B cell (primary cell): ENCODE results near the gene OVCH1. TPM values are rescaled to one million over a fixed set of nuclear protein-coding genes. Genes with fewer than 3 reads are reported as not detected.

Source experiments
- ATAC-seq: fragments of 200-7000 bp; cut with Tn5 transposase; one replicate; pipeline ENCODE4 v1.10.0; 2021; ENCODE audit warnings: low read depth, mild to moderate bottlenecking, moderate number of reproducible peaks, moderate library complexity
- CTCF ChIA-PET: fragments of 350-600 bp; sonication (Branson Sonifier 250); formaldehyde crosslinking; loops from one replicate; lab custom pipeline; 2021; ENCODE audit warnings: antibody characterized with exemption, inconsistent platforms; lab: Charles Lee
- POLR2A ChIA-PET: fragments of 350-600 bp; sonication (Branson Sonifier 250); formaldehyde crosslinking; loops from one replicate; lab custom pipeline; 2021; ENCODE audit warnings: antibody characterized with exemption; lab: Charles Lee
- DNase-seq: peaks from one replicate; pipeline ENCODE4 v3.0.0; 2013
- H2AFZ ChIP-seq: 2 replicates; pipeline ENCODE4 v1.6.1; 2012; ENCODE audit warnings: mild to moderate bottlenecking, low read depth, low read length; ENCODE audit not compliant: insufficient read depth, poor library complexity, severe bottlenecking
- H3K27ac ChIP-seq, 2 donors: 1 replicate in 1 of 2; 2 replicates in 1 of 2; pipeline ENCODE4 v1.5.1; 2012 to 2013; ENCODE audit warnings: low read length in 2 of 2, mild to moderate bottlenecking in 2 of 2, moderate library complexity in 1 of 2
- H3K27me3 ChIP-seq, 4 experiments: fragments of 200-600 bp in 1 of 4; sonication (generic) in 1 of 4; replicated peaks in 1 of 4; 1 replicate in 2 of 4; 2 replicates in 2 of 4; pipeline versions ENCODE4 v1.6.1 to v1.7.0; 2013 to 2016; ENCODE audit warnings: low read length in 3 of 4, mild to moderate bottlenecking in 2 of 4, mixed read lengths in 1 of 4, moderate library complexity in 1 of 4; ENCODE audit not compliant: insufficient read depth in 4 of 4, control insufficient read depth in 3 of 4; ENCODE audit errors: control extremely low read depth in 1 of 4
- H3K36me3 ChIP-seq, 2 experiments: replicated peaks in 1 of 2; 1 replicate in 1 of 2; 2 replicates in 1 of 2; pipeline versions ENCODE4 v1.6.1 to v1.7.1; 2013; ENCODE audit warnings: low read length in 1 of 2; ENCODE audit not compliant: insufficient read depth in 2 of 2, control insufficient read depth in 1 of 2; ENCODE audit errors: control extremely low read depth in 1 of 2, extremely low read depth in 1 of 2
- H3K4me1 ChIP-seq, 2 donors: fragments of 200-600 bp in 1 of 2; sonication (generic) in 1 of 2; 1 replicate in 1 of 2; 2 replicates in 1 of 2; pipeline versions ENCODE4 v1.5.1 to v1.6.1; 2013 to 2017; ENCODE audit warnings: low read length in 2 of 2; ENCODE audit not compliant: control insufficient read depth in 2 of 2, insufficient read depth in 2 of 2
- H3K4me2 ChIP-seq: replicated peaks from 2 replicates; pipeline ENCODE3; 2012; ENCODE audit warnings: mild to moderate bottlenecking, low read depth, low read length; ENCODE audit not compliant: poor library complexity, severe bottlenecking
- H3K4me3 ChIP-seq, 5 experiments: fragments of 200-600 bp in 1 of 5; sonication (generic) in 1 of 5; 1 replicate in 3 of 5; 2 replicates in 2 of 5; pipeline versions ENCODE4 v1.5.1 to v1.7.0; 2011 to 2016; ENCODE audit warnings: low read length in 4 of 5, mild to moderate bottlenecking in 4 of 5, low read depth in 2 of 5, control low read depth in 1 of 5, moderate library complexity in 1 of 5; ENCODE audit not compliant: insufficient read depth in 1 of 5; ENCODE audit errors: control extremely low read depth in 1 of 5, extremely low read depth in 1 of 5
- H3K79me2 ChIP-seq: fragments of 200-600 bp; sonication (generic); one replicate; pipeline ENCODE4 v1.6.0; 2016; ENCODE audit warnings: low read length; ENCODE audit not compliant: control insufficient read depth, insufficient read depth
- H3K9ac ChIP-seq: fragments of 200-600 bp; sonication (generic); 2 replicates; pipeline ENCODE4 v1.6.1; 2017; ENCODE audit warnings: mild to moderate bottlenecking, low read length, moderate library complexity
- H3K9me3 ChIP-seq, 3 donors: one replicate each; pipeline versions ENCODE4 v1.6.1 to v1.7.1; 2013; ENCODE audit warnings: low read length in 2 of 3; ENCODE audit not compliant: control insufficient read depth in 2 of 3, insufficient read depth in 1 of 3; ENCODE audit errors: control extremely low read depth in 1 of 3
- H4K20me1 ChIP-seq: 2 replicates; pipeline ENCODE4 v1.6.0; 2012; ENCODE audit warnings: mild to moderate bottlenecking, low read length; ENCODE audit not compliant: insufficient read depth, control insufficient read depth, poor library complexity, severe bottlenecking
- H3K27ac Mint-ChIP-seq: one replicate; pipeline ENCODE4 v1.8.0; 2021; ENCODE audit warnings: mixed read lengths
- H3K27me3 Mint-ChIP-seq: one replicate; pipeline ENCODE4 v1.8.0; 2021; ENCODE audit warnings: mixed read lengths
- H3K4me1 Mint-ChIP-seq: one replicate; pipeline ENCODE4 v1.8.0; 2021; ENCODE audit warnings: mixed read lengths
- H3K4me3 Mint-ChIP-seq: one replicate; pipeline ENCODE4 v1.8.0; 2021; ENCODE audit warnings: mixed read lengths
- H3K9me3 Mint-ChIP-seq: one replicate; pipeline ENCODE4 v1.8.0; 2022; ENCODE audit warnings: mixed read lengths; ENCODE audit not compliant: insufficient read depth
- EZH2 ChIP-seq: IDR thresholded peaks from 2 replicates; pipeline ENCODE4 v1.6.1; 2012; ENCODE audit warnings: borderline replicate concordance, low read depth, mild to moderate bottlenecking, moderate library complexity, low read length; ENCODE audit not compliant: insufficient read depth, poor library complexity, severe bottlenecking
- WGBS: methylation state at CpG from one replicate; pipeline ENCODE4 v1.1.5; 2013; ENCODE audit warnings: missing lambda C conversion rate; ENCODE audit not compliant: insufficient coverage; 5-methylcytosine and 5-hydroxymethylcytosine counted together
- intact Hi-C: fragments of 100-400 bp; cut with micrococcal nuclease; formaldehyde crosslinking; loops from one replicate; pipeline ENCODE4 v1.10.0; 2022
- polyA plus RNA-seq: library from polyadenylated mRNA; depleted of rRNA; stranded (reverse); fragments of >200 nt; gene quantifications from 2 replicates; pipeline ENCODE4 v1.2.3, GENCODE V29; 2012
- total RNA-seq, 2 donors: library from RNA; stranded (reverse); fragments of 120-200 nt in 1 of 2; gene quantifications; 1 replicate in 1 of 2; 2 replicates in 1 of 2; pipeline versions ENCODE4 v1.2.3 to v1.2.4, GENCODE V29; 2013 to 2022
- TF ChIP-seq, protein P1 (sequence below): fragments of 200-600 bp; IDR thresholded peaks from one replicate; pipeline ENCODE4 v1.8.0; 2022; ENCODE audit warnings: antibody characterized with exemption, mild to moderate bottlenecking

Gene OVCH1
- total and polyA plus RNA-seq, 2 donors (not counting 1 experiment from before 2014, with no cell fraction given) = not detected

DNA sequence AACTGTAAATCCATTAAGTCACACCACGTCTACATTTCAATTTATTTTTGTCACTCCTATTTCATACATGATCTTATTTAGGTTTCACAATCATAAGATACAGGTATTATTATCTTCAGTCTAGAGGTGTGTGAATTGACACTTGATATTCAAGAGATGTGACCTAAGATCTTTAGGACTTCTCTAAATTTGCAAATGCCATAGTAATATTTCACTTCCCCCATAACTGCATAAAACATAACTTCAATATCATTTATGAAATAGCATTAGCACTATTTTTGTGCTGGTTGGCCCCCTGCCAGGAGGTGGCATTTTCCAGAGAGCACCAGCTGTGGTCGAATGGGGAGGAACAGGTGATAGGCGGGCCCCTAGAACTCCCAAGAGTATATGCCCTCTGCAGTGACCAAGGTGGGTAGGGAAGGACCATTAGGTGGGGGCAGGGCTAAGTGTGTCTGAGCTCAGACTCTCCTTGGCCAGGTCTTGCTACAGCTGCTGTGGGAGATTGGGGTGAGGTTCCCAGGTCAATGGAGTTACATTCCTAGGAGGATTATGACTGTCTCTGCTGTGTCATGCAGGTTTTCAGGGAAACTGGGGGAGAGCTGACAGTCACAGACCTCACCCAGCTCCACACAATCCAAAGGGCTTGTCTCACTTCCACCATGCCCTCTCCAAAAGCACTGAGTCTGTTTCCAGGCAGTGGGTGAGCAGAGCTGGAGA is 67.3 kb downstream of the OVCH1 start:
- peaks cover 2% of the 10 kb centered on the region for H3K4me1 Mint-ChIP-seq
- H2AFZ ChIP-seq = no peak overlapping the region

DNA sequence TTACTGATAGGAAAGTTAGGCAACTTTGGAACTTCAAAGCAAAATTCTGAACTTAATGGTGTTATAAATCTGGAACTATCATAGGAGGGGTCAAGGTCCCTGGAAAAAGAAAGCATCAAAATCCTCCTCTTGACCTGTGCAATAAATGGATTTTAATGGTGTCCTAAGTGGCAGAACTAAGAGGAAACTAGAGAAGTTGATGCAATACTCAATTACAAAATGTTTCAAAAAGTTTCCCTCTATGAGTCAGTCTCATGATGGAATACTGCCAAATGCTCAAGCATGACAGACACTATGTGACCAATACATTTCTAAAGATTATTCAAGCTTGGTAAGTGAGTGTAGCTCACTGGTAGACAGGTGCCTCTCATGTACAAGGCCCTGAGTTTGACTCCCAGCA is 68.9 kb downstream of the OVCH1 start:
- ChIA-PET POLR2A (no interaction called here), CTCF (no interaction called here)
- ATAC-seq = no peak
- no peak overlapping the region for H3K9ac ChIP-seq
- no peak for TF ChIP-seq EZH2
- TF ChIP-seq, protein P1, sequence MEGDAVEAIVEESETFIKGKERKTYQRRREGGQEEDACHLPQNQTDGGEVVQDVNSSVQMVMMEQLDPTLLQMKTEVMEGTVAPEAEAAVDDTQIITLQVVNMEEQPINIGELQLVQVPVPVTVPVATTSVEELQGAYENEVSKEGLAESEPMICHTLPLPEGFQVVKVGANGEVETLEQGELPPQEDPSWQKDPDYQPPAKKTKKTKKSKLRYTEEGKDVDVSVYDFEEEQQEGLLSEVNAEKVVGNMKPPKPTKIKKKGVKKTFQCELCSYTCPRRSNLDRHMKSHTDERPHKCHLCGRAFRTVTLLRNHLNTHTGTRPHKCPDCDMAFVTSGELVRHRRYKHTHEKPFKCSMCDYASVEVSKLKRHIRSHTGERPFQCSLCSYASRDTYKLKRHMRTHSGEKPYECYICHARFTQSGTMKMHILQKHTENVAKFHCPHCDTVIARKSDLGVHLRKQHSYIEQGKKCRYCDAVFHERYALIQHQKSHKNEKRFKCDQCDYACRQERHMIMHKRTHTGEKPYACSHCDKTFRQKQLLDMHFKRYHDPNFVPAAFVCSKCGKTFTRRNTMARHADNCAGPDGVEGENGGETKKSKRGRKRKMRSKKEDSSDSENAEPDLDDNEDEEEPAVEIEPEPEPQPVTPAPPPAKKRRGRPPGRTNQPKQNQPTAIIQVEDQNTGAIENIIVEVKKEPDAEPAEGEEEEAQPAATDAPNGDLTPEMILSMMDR = no peak
- no peak overlapping the region for H3K4me3 ChIP-seq
- H3K79me2 ChIP-seq = no peaks in the 10 kb centered on the region
- intact Hi-C loops = no loop called here
- peaks cover 14% of the 10 kb centered on the region for H3K27me3 Mint-ChIP-seq
- no peaks in the 10 kb centered on the region for H3K36me3 ChIP-seq
- H3K27me3 ChIP-seq = no peaks in the 10 kb centered on the region
- no peaks in the 10 kb centered on the region for H3K9me3 Mint-ChIP-seq
- H3K4me1 Mint-ChIP-seq = peaks cover 2% of the 10 kb centered on the region
- no peak overlapping the region for H3K4me3 Mint-ChIP-seq
- no peak overlapping the region for H3K27ac ChIP-seq
- H3K27ac Mint-ChIP-seq = no peak overlapping the region
- no peak overlapping the region for H2AFZ ChIP-seq
- no peak for DNase-seq
- no peaks in the 10 kb centered on the region for H3K4me1 ChIP-seq
- H3K4me2 ChIP-seq = no peak overlapping the region
- no peaks in the 10 kb centered on the region for H4K20me1 ChIP-seq
- no peaks in the 10 kb centered on the region for H3K9me3 ChIP-seq

More for the DNA sequence above, 67.3 kb downstream of the OVCH1 start:
- no peak for TF ChIP-seq EZH2
- TF ChIP-seq, protein P1 = no peak
- Histone ChIP-seq H3K79me2 (no peaks in the 10 kb centered on the region), H3K4me2 (no peak overlapping the region), H3K4me1 (no peaks in the 10 kb centered on the region), H4K20me1 (no peaks in the 10 kb centered on the region), H3K27me3 (no peaks in the 10 kb centered on the region), H3K9me3 (peaks cover 0 to 2% (median 0%) of the 10 kb centered on the region in 3 donors), H3K9ac (no peak overlapping the region), H3K27ac (no peak overlapping the region), H3K36me3 (no peaks in the 10 kb centered on the region), H3K4me3 (no peak overlapping the region)
- intact Hi-C loops = no loop called here
- DNase-seq = no peak
- POLR2A ChIA-PET = no interaction called here
- CTCF ChIA-PET = no interaction called here
- Mint-ChIP-seq H3K27me3 (peaks cover 12% of the 10 kb centered on the region), H3K27ac (no peak overlapping the region), H3K9me3 (no peaks in the 10 kb centered on the region), H3K4me3 (no peak overlapping the region)
- ATAC-seq = no peak
- 60% methylated on average over 2 of the region's 3 CpGs for WGBS
